Central memory CD8-positive, alpha-beta T cell (primary cell): ENCODE results near the gene TSSK2.
A peak's percentile ranks its signal among the peaks of the same experiment; 100 is the strongest.
"Not testable (repeated sequence)": the region's sequence is repeated elsewhere in the genome, so short reads cannot be mapped to it uniquely, and the experiment has no call there.

Experiments used
- ATAC-seq: fragments of 150-1000 bp; cut with Tn5 transposase; replicated peaks from 2 replicates; pipeline ENCODE4 v1.10.0; 2022; ENCODE audit warnings: mild to moderate bottlenecking, moderate FRiP score, moderate number of reproducible peaks; ENCODE audit not compliant: poor library complexity, severe bottlenecking; ENCODE audit errors: extremely low read depth
- DNase-seq, 2 donors: peaks; one replicate each; pipeline ENCODE4 v3.0.0; 2021; ENCODE audit warnings: low spot score in 2 of 2
- H3K27ac Mint-ChIP-seq: one replicate; pipeline ENCODE4 v1.8.0; 2022; ENCODE audit warnings: low read depth, mild to moderate bottlenecking, moderate library complexity, mixed read lengths
- H3K27me3 Mint-ChIP-seq: one replicate; pipeline ENCODE4 v1.8.0; 2022; ENCODE audit warnings: mixed read lengths
- H3K36me3 Mint-ChIP-seq: one replicate; pipeline ENCODE4 v1.8.0; 2022; ENCODE audit warnings: mild to moderate bottlenecking, moderate library complexity, mixed read lengths; ENCODE audit not compliant: insufficient read depth
- H3K4me1 Mint-ChIP-seq: one replicate; pipeline ENCODE4 v1.8.0; 2022; ENCODE audit warnings: mixed read lengths
- H3K4me3 Mint-ChIP-seq: one replicate; pipeline ENCODE4 v1.8.0; 2022; ENCODE audit warnings: mild to moderate bottlenecking, moderate library complexity, mixed read lengths
- H3K9me3 Mint-ChIP-seq: one replicate; pipeline ENCODE4 v1.8.0; 2022; ENCODE audit warnings: mixed read lengths

The TSSK2 gene

GRCh38 chr22:19130959-19131684 lies at the start of gene TSSK2:
Gene TSSK2 (plus strand): TSS chr22:19131308. CDS start chr22:19131400, 92 bp downstream.
- no peak for DNase-seq
- no peaks in the 10 kb centered on the region for H3K9me3 Mint-ChIP-seq
- ATAC-seq, result no peak
- H3K36me3 Mint-ChIP-seq, result peaks cover 8% of the 10 kb centered on the region
- H3K27me3 Mint-ChIP-seq, result no peaks in the 10 kb centered on the region
- no peak within 1 kb of the TSS for H3K27ac Mint-ChIP-seq
- H3K4me1 Mint-ChIP-seq, result peaks cover 6% of the 10 kb centered on the region
- H3K4me3 Mint-ChIP-seq, result no peak within 1 kb of the TSS

DNA sequence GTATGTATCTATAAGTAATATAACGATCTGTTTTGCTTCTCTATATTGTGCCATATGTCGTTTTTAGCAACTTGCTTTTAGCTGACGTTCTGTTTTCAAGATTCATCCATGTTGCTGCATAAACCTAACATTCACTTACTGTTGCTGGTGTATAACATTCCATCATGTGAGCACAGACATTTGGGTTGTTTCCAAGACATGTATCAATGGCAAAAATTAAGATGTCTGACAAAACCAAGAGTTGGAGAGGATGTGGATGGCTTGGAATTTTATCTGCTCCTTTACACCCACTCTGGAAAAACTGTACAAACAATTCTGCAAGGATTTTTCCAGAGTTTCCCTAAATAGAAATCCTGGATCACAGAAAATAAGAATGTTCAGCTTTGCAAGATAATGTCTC lies 49.8 kb upstream of the TSSK2 start:
- no peaks in the 10 kb centered on the region for H3K9me3 Mint-ChIP-seq
- H3K36me3 Mint-ChIP-seq, result peaks cover 10% of the 10 kb centered on the region

DNA sequence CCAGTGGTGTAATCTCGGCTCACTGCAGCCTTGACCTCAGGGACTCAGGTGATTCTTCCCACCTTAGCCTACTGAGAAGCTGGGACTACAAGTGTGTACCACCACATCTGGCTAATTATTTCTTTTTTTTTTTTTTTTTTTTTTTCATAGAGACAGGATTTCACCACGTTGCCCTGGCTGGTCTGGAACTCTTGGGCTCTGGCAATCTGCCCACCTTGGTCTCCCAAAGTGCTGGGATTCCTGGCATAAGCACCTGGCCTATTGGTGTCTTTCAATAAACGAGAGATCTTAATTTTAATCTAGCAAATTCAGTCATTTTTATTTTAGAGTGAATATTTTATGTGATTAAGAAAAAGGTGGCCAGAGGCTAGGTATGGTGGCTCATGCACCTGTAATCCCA lies 49.0 kb upstream of the TSSK2 start:
- H3K4me1 Mint-ChIP-seq, result peaks cover 14% of the 10 kb centered on the region
- H3K36me3 Mint-ChIP-seq, result peaks cover 10% of the 10 kb centered on the region
- H3K27ac Mint-ChIP-seq, result no peak overlapping the region
- no peak for ATAC-seq
- no peak overlapping the region for H3K4me3 Mint-ChIP-seq
- H3K27me3 Mint-ChIP-seq, result no peaks in the 10 kb centered on the region
- DNase-seq, result no peak
- no peaks in the 10 kb centered on the region for H3K9me3 Mint-ChIP-seq

More for the DNA sequence above, 49.8 kb upstream of the TSSK2 start:
- DNase-seq (no peak), ATAC-seq (no peak)
- no peak overlapping the region for H3K4me3 Mint-ChIP-seq
- H3K4me1 Mint-ChIP-seq, result peaks cover 14% of the 10 kb centered on the region
- no peaks in the 10 kb centered on the region for H3K27me3 Mint-ChIP-seq
- H3K27ac Mint-ChIP-seq, result no peak overlapping the region

GRCh38 chr22:19082793-19083192 lies 48.3 kb upstream of the TSSK2 start:
- ATAC-seq, result no peak
- H3K27ac Mint-ChIP-seq, result no peak overlapping the region
- peaks cover 13% of the 10 kb centered on the region for H3K36me3 Mint-ChIP-seq
- DNase-seq, result no peak
- H3K27me3 Mint-ChIP-seq, result no peaks in the 10 kb centered on the region
- H3K4me3 Mint-ChIP-seq, result no peak overlapping the region
- no peaks in the 10 kb centered on the region for H3K9me3 Mint-ChIP-seq
- H3K4me1 Mint-ChIP-seq, result peaks cover 14% of the 10 kb centered on the region

- not testable (repeated sequence) for H3K27me3 Mint-ChIP-seq, H3K4me3 Mint-ChIP-seq, ATAC-seq, DNase-seq, H3K9me3 Mint-ChIP-seq, H3K27ac Mint-ChIP-seq
- peaks cover 26% of the 10 kb centered on the region for H3K4me1 Mint-ChIP-seq
- H3K36me3 Mint-ChIP-seq, result peaks cover 13% of the 10 kb centered on the region
Measured at GRCh38 chr22:19084126-19084525, 47.0 kb upstream of the TSSK2 start.

DNA sequence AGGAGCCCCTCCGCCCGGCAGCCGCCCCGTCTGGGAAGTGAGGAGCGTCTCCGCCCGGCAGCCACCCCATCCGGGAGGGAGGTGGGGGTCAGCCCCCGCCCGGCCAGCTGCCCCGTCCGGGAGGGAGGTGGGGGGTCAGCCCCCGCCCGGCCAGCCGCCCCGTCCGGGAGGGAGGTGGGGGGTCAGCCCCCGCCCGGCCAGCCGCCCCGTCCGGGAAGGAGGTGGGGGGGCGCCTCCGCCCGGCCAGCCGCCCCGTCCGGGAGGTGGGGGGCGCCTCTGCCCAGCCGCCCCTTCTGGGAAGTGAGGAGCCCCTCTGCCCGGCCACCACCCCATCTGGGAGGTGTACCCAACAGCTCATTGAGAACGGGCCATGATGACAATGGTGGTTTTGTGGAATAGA lies 46.5 kb upstream of the TSSK2 start:
- H3K27me3 Mint-ChIP-seq, H3K4me3 Mint-ChIP-seq, H3K27ac Mint-ChIP-seq, H3K9me3 Mint-ChIP-seq, ATAC-seq, DNase-seq: not testable (repeated sequence)
- Mint-ChIP-seq H3K36me3 (peaks cover 14% of the 10 kb centered on the region), H3K4me1 (peaks cover 30% of the 10 kb centered on the region)

DNA sequence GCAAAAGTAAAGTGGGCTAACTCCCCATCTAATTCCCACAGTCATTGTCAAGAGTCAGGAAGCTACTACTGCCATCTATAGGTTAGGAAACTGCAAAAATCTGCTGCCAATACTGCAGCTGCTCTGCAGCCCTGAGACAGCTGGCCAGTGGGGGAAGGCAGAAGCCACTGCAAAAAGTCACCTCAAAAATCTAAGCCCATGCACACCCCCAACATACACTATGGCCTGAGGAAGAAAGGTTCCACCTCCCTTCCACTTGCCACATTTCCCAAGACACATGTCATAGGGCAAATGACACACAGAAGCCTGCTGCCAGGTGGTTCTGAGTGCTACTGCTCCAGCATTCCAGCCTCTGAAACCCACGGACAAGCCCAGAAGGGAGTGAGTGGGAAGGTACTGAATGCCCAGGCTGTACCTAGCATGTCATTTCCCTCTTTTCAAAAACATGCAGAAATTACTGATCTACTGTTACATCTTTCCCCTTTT lies 45.8 kb upstream of the TSSK2 start:
- Mint-ChIP-seq H3K27ac (peak overlapping the region; percentile 67), H3K4me1 (peaks cover 30% of the 10 kb centered on the region), H3K27me3 (no peaks in the 10 kb centered on the region), H3K36me3 (peaks cover 14% of the 10 kb centered on the region), H3K9me3 (no peaks in the 10 kb centered on the region), H3K4me3 (no peak overlapping the region)
- ATAC-seq, result no peak
- DNase-seq, result no peak

DNA sequence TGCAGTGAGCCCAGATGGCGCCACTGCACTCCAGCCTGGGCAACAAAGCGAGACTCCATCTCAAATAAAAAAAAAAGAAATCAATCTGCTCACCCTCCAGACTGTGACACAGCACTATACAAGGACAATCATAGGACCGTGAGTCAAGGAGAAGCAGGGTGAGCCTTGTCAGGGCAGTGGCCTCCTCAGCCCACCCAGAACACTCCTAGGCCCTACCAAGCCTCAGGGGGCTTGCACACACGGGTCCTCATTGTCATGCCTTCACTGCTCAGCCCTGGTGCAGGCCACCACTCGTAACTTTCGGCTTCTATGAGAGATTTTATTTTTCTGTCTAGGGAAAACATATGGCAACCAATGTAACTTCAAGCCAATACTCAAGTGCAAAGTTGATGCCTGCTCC lies 44.7 kb upstream of the TSSK2 start:
- Mint-ChIP-seq H3K4me3 (no peak overlapping the region), H3K27me3 (no peaks in the 10 kb centered on the region), H3K9me3 (no peaks in the 10 kb centered on the region), H3K36me3 (peaks cover 18% of the 10 kb centered on the region), H3K4me1 (peaks cover 24% of the 10 kb centered on the region), H3K27ac (no peak overlapping the region)
- DNase-seq, result no peak
- ATAC-seq, result no peak

- Mint-ChIP-seq H3K36me3 (peaks cover 21% of the 10 kb centered on the region), H3K4me3 (no peak overlapping the region), H3K4me1 (peaks cover 24% of the 10 kb centered on the region), H3K27me3 (no peaks in the 10 kb centered on the region), H3K27ac (no peak overlapping the region), H3K9me3 (no peaks in the 10 kb centered on the region)
- no peak for ATAC-seq
- no peak for DNase-seq
Measured at GRCh38 chr22:19086896-19087295, 44.2 kb upstream of the TSSK2 start.

- DNase-seq (no peak), ATAC-seq (no peak)
- Mint-ChIP-seq H3K4me1 (peaks cover 31% of the 10 kb centered on the region), H3K9me3 (no peaks in the 10 kb centered on the region), H3K27me3 (no peaks in the 10 kb centered on the region), H3K27ac (no peak overlapping the region), H3K4me3 (no peak overlapping the region), H3K36me3 (peaks cover 25% of the 10 kb centered on the region)
Measured at GRCh38 chr22:19088866-19089595, 42.1 kb upstream of the TSSK2 start.

DNA sequence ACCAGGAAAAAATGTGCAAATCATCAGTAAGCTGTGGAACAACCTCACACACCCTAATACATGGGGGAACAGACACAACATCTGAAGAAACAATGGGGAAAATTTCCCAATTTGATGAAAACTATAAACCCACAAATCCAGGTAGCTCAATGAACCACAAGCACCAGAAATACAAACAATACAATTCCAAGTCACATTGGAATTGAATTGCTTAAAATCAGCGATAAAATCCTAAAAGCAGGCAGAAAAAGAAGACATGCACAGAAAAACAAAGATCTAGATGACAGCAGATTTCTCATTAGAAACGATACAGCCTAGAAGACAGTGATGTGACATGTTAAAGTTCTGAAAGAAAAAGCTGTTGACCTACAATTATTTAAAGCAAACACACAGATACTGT lies 40.9 kb upstream of the TSSK2 start:
- DNase-seq (no peak), ATAC-seq (no peak)
- H3K4me3 Mint-ChIP-seq, result no peak overlapping the region
- H3K9me3 Mint-ChIP-seq, result no peaks in the 10 kb centered on the region
- H3K4me1 Mint-ChIP-seq, result peaks cover 29% of the 10 kb centered on the region
- no peaks in the 10 kb centered on the region for H3K27me3 Mint-ChIP-seq
- peaks cover 24% of the 10 kb centered on the region for H3K36me3 Mint-ChIP-seq
- H3K27ac Mint-ChIP-seq, result peak overlapping the region; percentile 56

DNA sequence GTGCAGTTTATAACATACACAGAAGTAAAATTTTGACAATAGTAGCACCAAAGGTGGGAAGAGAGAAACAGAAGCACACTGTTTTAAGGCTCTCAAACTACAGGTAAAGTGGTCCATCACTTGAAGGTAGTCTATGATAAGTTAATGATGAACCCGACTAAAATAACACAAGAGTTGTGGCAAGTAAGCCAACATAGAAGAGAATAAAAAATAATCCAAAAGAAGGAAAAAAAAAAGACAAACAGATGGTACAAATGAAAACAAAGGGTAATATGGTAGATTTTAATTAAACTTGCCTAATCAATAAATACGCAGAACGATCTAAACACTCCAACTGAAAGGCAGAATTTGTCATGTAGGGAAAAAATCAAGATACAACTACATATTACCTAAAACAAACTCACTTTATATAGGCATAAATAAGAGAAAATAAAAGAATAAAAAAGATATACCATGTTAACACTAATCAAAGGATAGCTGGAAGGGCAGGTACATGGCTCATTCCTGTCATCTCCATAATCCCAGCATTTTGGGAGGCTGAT lies 40.5 kb upstream of the TSSK2 start:
- Mint-ChIP-seq H3K4me3 (no peak overlapping the region), H3K36me3 (peaks cover 22% of the 10 kb centered on the region), H3K27ac (peak overlapping the region; percentile 56), H3K27me3 (no peaks in the 10 kb centered on the region), H3K9me3 (no peaks in the 10 kb centered on the region), H3K4me1 (peaks cover 24% of the 10 kb centered on the region)
- ATAC-seq (no peak), DNase-seq (no peak)

GRCh38 chr22:19092725-19093124 lies 38.4 kb upstream of the TSSK2 start:
- H3K36me3 Mint-ChIP-seq, result peaks cover 19% of the 10 kb centered on the region
- no peak for DNase-seq
- H3K4me1 Mint-ChIP-seq, result peaks cover 33% of the 10 kb centered on the region
- peak overlapping the region; percentile 18 for H3K27ac Mint-ChIP-seq
- no peaks in the 10 kb centered on the region for H3K27me3 Mint-ChIP-seq
- H3K4me3 Mint-ChIP-seq, result no peak overlapping the region
- H3K9me3 Mint-ChIP-seq, result no peaks in the 10 kb centered on the region
- no peak for ATAC-seq
